Mesenchymal stem cell (in vitro differentiated cells and primary cell): ENCODE data around the gene ARHGAP24.

Source experiments
- DNase-seq: peaks from one replicate; pipeline ENCODE4 v3.0.0-alpha.2; 2013
- H2AFZ ChIP-seq: one replicate; pipeline ENCODE4 v1.6.1; 2013; ENCODE audit warnings: low read depth, mild to moderate bottlenecking, control low read depth, inconsistent platforms, low read length, moderate library complexity
- H2AK5ac ChIP-seq: 2 replicates; pipeline ENCODE4 v1.6.1; 2013; ENCODE audit warnings: low read length, moderate library complexity, mild to moderate bottlenecking, inconsistent platforms; ENCODE audit not compliant: severe bottlenecking
- H2BK120ac ChIP-seq: one replicate; pipeline ENCODE4 v1.6.1; 2013; ENCODE audit warnings: low read depth, mild to moderate bottlenecking, inconsistent platforms, low read length, moderate library complexity
- H2BK12ac ChIP-seq, 2 experiments: one replicate each; pipeline ENCODE4 v1.6.1; 2013; ENCODE audit warnings: inconsistent platforms in 2 of 2, low read length in 2 of 2, mild to moderate bottlenecking in 2 of 2, moderate library complexity in 2 of 2, control low read depth in 1 of 2
- H2BK15ac ChIP-seq: one replicate; pipeline ENCODE4 v1.6.1; 2013; ENCODE audit warnings: mild to moderate bottlenecking, low read depth, inconsistent platforms; ENCODE audit not compliant: poor library complexity, severe bottlenecking
- H2BK5ac ChIP-seq: 2 replicates; pipeline ENCODE4 v1.6.1; 2013; ENCODE audit warnings: low read depth, mild to moderate bottlenecking, low read length, control low read depth, inconsistent platforms; ENCODE audit not compliant: poor library complexity, severe bottlenecking
- H3K14ac ChIP-seq, 2 experiments: one replicate each; pipeline ENCODE4 v1.6.1; 2013; ENCODE audit warnings: inconsistent platforms in 2 of 2, low read length in 2 of 2, control low read depth in 1 of 2, mild to moderate bottlenecking in 1 of 2, moderate library complexity in 1 of 2
- H3K18ac ChIP-seq, 2 experiments: one replicate each; pipeline ENCODE4 v1.6.1; 2013; ENCODE audit warnings: inconsistent platforms in 2 of 2, low read length in 2 of 2, control low read depth in 1 of 2, low read depth in 1 of 2, mild to moderate bottlenecking in 1 of 2
- H3K23ac ChIP-seq, 2 experiments: one replicate each; pipeline ENCODE4 v1.6.1; 2013; ENCODE audit warnings: inconsistent platforms in 2 of 2, low read length in 2 of 2, mild to moderate bottlenecking in 2 of 2, moderate library complexity in 2 of 2, control low read depth in 1 of 2
- H3K27ac ChIP-seq: 2 replicates; pipeline ENCODE4 v1.5.1; 2013; ENCODE audit warnings: mild to moderate bottlenecking, moderate library complexity, low read length, control low read depth, inconsistent platforms; ENCODE audit not compliant: poor library complexity, severe bottlenecking
- H3K27me3 ChIP-seq, 2 experiments: 2 replicates each; pipeline versions ENCODE4 v1.6.1 to v1.7.0; 2013; ENCODE audit warnings: low read length in 2 of 2, mild to moderate bottlenecking in 2 of 2, moderate library complexity in 2 of 2, control low read depth in 1 of 2, inconsistent platforms in 1 of 2; ENCODE audit not compliant: control insufficient read depth in 1 of 2, insufficient read depth in 1 of 2
- H3K36me3 ChIP-seq, 2 experiments: 2 replicates each; pipeline versions ENCODE4 v1.6.1 to v1.7.0; 2013; ENCODE audit warnings: low read length in 2 of 2, control low read depth in 1 of 2, inconsistent platforms in 1 of 2, low read depth in 1 of 2, mild to moderate bottlenecking in 1 of 2; ENCODE audit not compliant: insufficient read depth in 2 of 2, control insufficient read depth in 1 of 2
- H3K4ac ChIP-seq, 2 experiments: one replicate each; pipeline ENCODE4 v1.6.1; 2013; ENCODE audit warnings: inconsistent platforms in 2 of 2, low read length in 2 of 2, mild to moderate bottlenecking in 2 of 2, moderate library complexity in 2 of 2, control low read depth in 1 of 2, low read depth in 1 of 2
- H3K4me1 ChIP-seq: 2 replicates; pipeline ENCODE4 v1.6.1; 2013; ENCODE audit warnings: low read depth, low read length, control low read depth; ENCODE audit not compliant: control insufficient read depth, insufficient read depth
- H3K4me2 ChIP-seq: 2 replicates; pipeline ENCODE4 v1.6.1; 2013; ENCODE audit warnings: low read length, mild to moderate bottlenecking, inconsistent platforms; ENCODE audit not compliant: poor library complexity, severe bottlenecking
- H3K4me3 ChIP-seq, 2 experiments: 2 replicates each; pipeline versions ENCODE4 v1.5.1 to v1.7.0; 2013; ENCODE audit warnings: low read length in 2 of 2, mild to moderate bottlenecking in 2 of 2, control low read depth in 1 of 2, low read depth in 1 of 2; ENCODE audit not compliant: insufficient read depth in 1 of 2
- H3K79me1 ChIP-seq: replicated peaks from 2 replicates; pipeline ENCODE4 v1.6.1; 2013; ENCODE audit warnings: mild to moderate bottlenecking, control low read depth, low read length, inconsistent platforms; ENCODE audit not compliant: poor library complexity, severe bottlenecking
- H3K9ac ChIP-seq: 2 replicates; pipeline ENCODE4 v1.7.0; 2013; ENCODE audit warnings: mild to moderate bottlenecking, low read length, moderate library complexity
- H3K9me3 ChIP-seq: 2 replicates; pipeline ENCODE4 v1.7.0; 2013; ENCODE audit warnings: mild to moderate bottlenecking, low read length; ENCODE audit not compliant: control insufficient read depth
- H4K8ac ChIP-seq: one replicate; pipeline ENCODE4 v1.6.1; 2013; ENCODE audit warnings: inconsistent platforms, mild to moderate bottlenecking, low read length, moderate library complexity
- H4K91ac ChIP-seq: one replicate; pipeline ENCODE4 v1.6.1; 2013; ENCODE audit warnings: mild to moderate bottlenecking, low read length, inconsistent platforms
- WGBS: methylation state at CpG from one replicate; pipeline ENCODE4 v1.1.7; 2013; ENCODE audit warnings: mixed read lengths; 5-methylcytosine and 5-hydroxymethylcytosine counted together

Gene ARHGAP24

DNA sequence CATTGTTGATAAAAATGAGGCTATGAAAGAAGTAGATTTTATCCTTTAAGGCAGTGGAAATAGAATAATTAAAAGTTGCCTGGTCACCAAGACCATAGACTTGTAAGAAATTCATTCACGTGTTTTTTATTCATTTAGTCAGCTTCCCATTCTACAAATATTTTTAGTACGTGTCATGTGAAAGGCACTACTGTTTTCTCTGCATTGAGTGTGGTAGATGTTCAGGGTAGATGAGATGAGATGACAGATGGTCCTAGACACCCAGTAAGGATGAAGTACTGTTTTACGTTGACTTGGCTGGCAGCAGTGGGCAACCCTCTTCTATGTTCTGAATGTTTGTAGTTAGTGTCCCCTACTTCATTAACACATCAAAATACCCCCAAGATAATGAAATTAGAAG is 228.1 kb downstream of the ARHGAP24 start:
- no CpG with 5 or more reads among the region's 3 CpGs for WGBS
- Histone ChIP-seq H3K36me3 (no peaks in the 10 kb centered on the region), H3K23ac (no peak overlapping the region), H3K18ac (no peak overlapping the region), H3K9ac (no peak overlapping the region), H3K4ac (no peak overlapping the region), H2AK5ac (no peak overlapping the region), H2BK5ac (no peak overlapping the region), H3K9me3 (no peaks in the 10 kb centered on the region), H3K27me3 (no peaks in the 10 kb centered on the region), H4K91ac (no peak overlapping the region), H3K79me1 (no peaks in the 10 kb centered on the region), H3K14ac (no peak overlapping the region), H2BK12ac (no peak overlapping the region), H2BK120ac (no peak overlapping the region), H2BK15ac (no peak overlapping the region), H3K4me3 (no peak overlapping the region), H3K4me1 (no peaks in the 10 kb centered on the region), H2AFZ (no peak overlapping the region), H3K4me2 (no peak overlapping the region), H3K27ac (no peak overlapping the region), H4K8ac (no peak overlapping the region)
- DNase-seq = no peak

DNA sequence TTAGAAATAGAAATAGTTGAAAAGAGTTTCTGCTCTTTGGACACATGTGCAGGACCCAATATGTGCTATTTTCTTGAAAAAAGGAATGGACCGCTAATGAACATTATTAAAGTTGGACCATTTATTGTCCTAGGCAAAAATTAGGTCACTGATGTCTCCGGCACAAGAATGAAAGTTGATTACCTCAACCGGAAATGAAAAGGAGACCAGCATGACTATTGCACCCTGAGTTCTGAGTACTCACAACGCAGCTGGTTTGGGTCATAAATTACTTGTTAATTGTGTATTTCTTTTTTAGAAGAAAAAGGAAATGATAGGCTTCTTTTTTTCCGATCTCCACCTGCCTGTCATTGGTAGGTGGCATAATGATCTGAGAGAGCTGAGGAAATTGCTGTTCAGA is 232.7 kb downstream of the ARHGAP24 start:
- H3K9me3 ChIP-seq = no peaks in the 10 kb centered on the region
- H3K27me3 ChIP-seq = no peaks in the 10 kb centered on the region
- no peak overlapping the region for H3K27ac ChIP-seq
- H2AK5ac ChIP-seq = no peak overlapping the region
- no peak overlapping the region for H2AFZ ChIP-seq
- no peak overlapping the region for H4K91ac ChIP-seq
- peak overlapping the region; percentile 36 for H3K9ac ChIP-seq
- no peak overlapping the region for H3K23ac ChIP-seq
- no peak for DNase-seq
- H3K4me3 ChIP-seq = no peak overlapping the region
- WGBS = 92% methylated on average over 5 of the region's 5 CpGs
- H2BK12ac ChIP-seq = no peak overlapping the region
- no peak overlapping the region for H3K14ac ChIP-seq
- H3K79me1 ChIP-seq = no peaks in the 10 kb centered on the region
- no peak overlapping the region for H2BK120ac ChIP-seq
- H3K4me1 ChIP-seq = no peaks in the 10 kb centered on the region
- peak overlapping the region; percentile 14 for H3K4me2 ChIP-seq
- no peak overlapping the region for H3K18ac ChIP-seq
- no peak overlapping the region for H3K4ac ChIP-seq
- H4K8ac ChIP-seq = no peak overlapping the region
- H2BK15ac ChIP-seq = no peak overlapping the region
- H2BK5ac ChIP-seq = no peak overlapping the region
- no peaks in the 10 kb centered on the region for H3K36me3 ChIP-seq

DNA sequence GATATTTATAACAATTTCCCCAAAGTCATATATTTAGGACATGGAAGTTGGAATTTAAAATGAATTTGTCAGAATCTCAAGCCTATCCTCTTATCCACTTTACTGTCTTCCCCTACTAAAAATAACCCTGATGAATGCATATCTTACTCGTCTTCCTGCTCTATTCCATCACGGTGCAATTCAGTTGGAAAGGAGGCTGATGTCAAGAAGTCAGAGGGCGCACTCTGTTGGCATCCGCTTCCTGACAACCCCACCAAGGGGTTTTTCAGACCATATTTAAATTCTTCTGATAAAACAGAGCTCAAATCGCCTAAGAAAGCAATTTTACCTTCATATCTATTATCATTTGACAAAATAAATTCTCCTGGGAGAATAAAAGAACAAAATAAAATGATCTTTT is 233.5 kb downstream of the ARHGAP24 start:
- H2BK5ac ChIP-seq = no peak overlapping the region
- no peak overlapping the region for H4K91ac ChIP-seq
- H3K18ac ChIP-seq = no peak overlapping the region
- no peak overlapping the region for H2BK120ac ChIP-seq
- H3K27ac ChIP-seq = no peak overlapping the region
- no peak overlapping the region for H3K4ac ChIP-seq
- no peaks in the 10 kb centered on the region for H3K27me3 ChIP-seq
- H4K8ac ChIP-seq = no peak overlapping the region
- no peak overlapping the region for H3K4me3 ChIP-seq
- no peak overlapping the region for H3K4me2 ChIP-seq
- no peak overlapping the region for H3K14ac ChIP-seq
- no peak overlapping the region for H2BK12ac ChIP-seq
- no peak overlapping the region for H2BK15ac ChIP-seq
- no peaks in the 10 kb centered on the region for H3K36me3 ChIP-seq
- no peaks in the 10 kb centered on the region for H3K4me1 ChIP-seq
- H2AK5ac ChIP-seq = no peak overlapping the region
- DNase-seq = peak; percentile 18
- no peaks in the 10 kb centered on the region for H3K9me3 ChIP-seq
- H3K79me1 ChIP-seq = no peaks in the 10 kb centered on the region
- WGBS = 58% methylated on average over 4 of the region's 5 CpGs
- H3K23ac ChIP-seq = no peak overlapping the region
- no peak overlapping the region for H2AFZ ChIP-seq
- H3K9ac ChIP-seq = no peak overlapping the region

DNA sequence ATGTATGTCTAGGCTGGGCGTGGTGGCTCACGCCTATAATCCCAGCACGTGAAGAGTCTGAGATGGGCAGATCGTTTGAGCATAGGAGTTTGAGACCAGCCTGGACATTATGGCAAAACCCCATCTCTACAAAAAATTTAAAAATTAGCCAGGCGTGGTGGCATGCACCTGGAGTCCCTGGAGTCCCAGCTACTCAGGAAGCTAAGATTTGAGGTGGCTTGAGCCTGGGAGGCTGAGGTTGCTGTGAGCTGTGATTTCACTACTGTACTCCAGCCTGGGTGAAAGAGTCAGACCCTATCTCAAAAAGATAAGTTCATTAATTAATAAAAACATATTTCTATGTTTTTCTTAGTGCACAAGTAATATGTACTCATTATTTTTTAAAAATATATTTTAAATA is 238.1 kb downstream of the ARHGAP24 start:
- Histone ChIP-seq H3K4me3 (no peak overlapping the region), H3K27me3 (no peaks in the 10 kb centered on the region), H3K36me3 (no peaks in the 10 kb centered on the region), H2AFZ (no peak overlapping the region), H3K23ac (no peak overlapping the region), H2BK15ac (no peak overlapping the region), H2BK12ac (no peak overlapping the region), H3K9ac (no peak overlapping the region), H3K79me1 (no peaks in the 10 kb centered on the region), H3K4ac (no peak overlapping the region), H4K91ac (no peak overlapping the region), H3K14ac (no peak overlapping the region), H3K18ac (no peak overlapping the region), H3K4me1 (no peaks in the 10 kb centered on the region), H3K9me3 (no peaks in the 10 kb centered on the region), H2AK5ac (no peak overlapping the region), H2BK5ac (no peak overlapping the region), H4K8ac (no peak overlapping the region), H2BK120ac (no peak overlapping the region), H3K27ac (no peak overlapping the region), H3K4me2 (no peak overlapping the region)
- 96% methylated on average over 4 of the region's 5 CpGs for WGBS
- DNase-seq = no peak
